ENCODE results near the gene RASA3. TPM values are rescaled to one million over a fixed set of nuclear protein-coding genes. Genes with fewer than 3 reads are reported as not detected.

RASA3 gene
- total RNA-seq, 1 experiment from 2014 or later = 10.0 TPM

GRCh38 chr13:113941571-113942191, 190.7 kb downstream of the RASA3 start:
- Histone ChIP-seq H3K79me2 (ENCODE audit: low read depth) (no peaks in the 10 kb centered on the region), H2AFZ (no peak overlapping the region), H4K20me1 (ENCODE audit: insufficient read depth) (no peaks in the 10 kb centered on the region), H3K36me3 (ENCODE audit: low read depth) (no peaks in the 10 kb centered on the region), H3K27me3 (ENCODE audit: insufficient read depth, low read depth) (peaks cover 24% of the 10 kb centered on the region), H3K9me2 (ENCODE audit: insufficient read depth) (no peaks in the 10 kb centered on the region), H3K4me3 (no peak overlapping the region), H3F3A (ENCODE audit: insufficient read depth, low read depth) (peaks cover 8% of the 10 kb centered on the region; the same call in 1 of the 2 replicates), H3K4me2 (peak overlapping the region; percentile 29; the same call in 1 of the 2 replicates), H3K4me1 (replicated peaks; ENCODE audit: insufficient read depth) (peaks cover 10% of the 10 kb centered on the region), H3K27ac (no peak overlapping the region), H3K9me3 (ENCODE audit: insufficient read depth, low read depth) (no peaks in the 10 kb centered on the region)
- peak; percentile 63 to 75 for DNase-seq
- TF ChIP-seq EZH2 (IDR thresholded peaks at IDR 0.05; ENCODE audit: low read depth) = no peak
- no peak for TF ChIP-seq CTCF (conservative IDR thresholded peaks at IDR 0.05)
- CTCF ChIA-PET = no interaction called here
- intact Hi-C loops (cut with micrococcal nuclease; ENCODE audit: unreplicated experiment) = loop anchor here (5.0 kb wide), 1 partner anchor 109 kb away; no protein-coding TSS in a partner anchor
- POLR2A ChIA-PET (ENCODE audit: unreplicated experiment) = interaction anchor here (0.6 kb wide), 1 partner anchor 104 kb away, joined by 3 read pairs; no protein-coding TSS in a partner anchor
- BruUV-seq (replicated peaks) = no TSS peak

GRCh38 chr13:113939944-113940297, 192.5 kb downstream of the RASA3 start:
- ChIA-PET CTCF (no interaction called here), POLR2A (ENCODE audit: unreplicated experiment) (no interaction called here)
- Histone ChIP-seq H3F3A (ENCODE audit: insufficient read depth, low read depth) (peaks cover 8% of the 10 kb centered on the region; the same call in 1 of the 2 replicates), H4K20me1 (ENCODE audit: insufficient read depth) (no peaks in the 10 kb centered on the region), H3K9me2 (ENCODE audit: insufficient read depth) (no peaks in the 10 kb centered on the region), H3K79me2 (ENCODE audit: low read depth) (no peaks in the 10 kb centered on the region), H3K36me3 (ENCODE audit: low read depth) (no peaks in the 10 kb centered on the region), H3K27ac (no peak overlapping the region), H2AFZ (no peak overlapping the region), H3K4me2 (no peak overlapping the region), H3K4me3 (no peak overlapping the region), H3K9me3 (ENCODE audit: insufficient read depth, low read depth) (no peaks in the 10 kb centered on the region), H3K27me3 (ENCODE audit: insufficient read depth, low read depth) (peaks cover 41% of the 10 kb centered on the region), H3K4me1 (replicated peaks; ENCODE audit: insufficient read depth) (peaks cover 10% of the 10 kb centered on the region)
- intact Hi-C loops (cut with micrococcal nuclease; ENCODE audit: unreplicated experiment) = loop anchor here (5.0 kb wide), 1 partner anchor 108 kb away; no protein-coding TSS in a partner anchor
- DNase-seq = no peak
- TF ChIP-seq EZH2 (IDR thresholded peaks at IDR 0.05; ENCODE audit: low read depth) (no peak), CTCF (conservative IDR thresholded peaks at IDR 0.05) (no peak)
- no TSS peak for BruUV-seq (replicated peaks)

GRCh38 chr13:113939129-113939943, 193.1 kb downstream of the RASA3 start:
- H3F3A ChIP-seq (ENCODE audit: insufficient read depth, low read depth) = peaks cover 8% of the 10 kb centered on the region; the same call in 1 of the 2 replicates
- no peaks in the 10 kb centered on the region for H4K20me1 ChIP-seq (ENCODE audit: insufficient read depth)
- H3K4me1 ChIP-seq (replicated peaks; ENCODE audit: insufficient read depth) = peaks cover 10% of the 10 kb centered on the region
- ChIA-PET POLR2A (ENCODE audit: unreplicated experiment) (no interaction called here), CTCF (interaction anchor here (0.6 kb wide), 1 partner anchor 379 kb away, joined by 3 read pairs; no protein-coding TSS in a partner anchor)
- peaks cover 41% of the 10 kb centered on the region for H3K27me3 ChIP-seq (ENCODE audit: insufficient read depth, low read depth)
- no peaks in the 10 kb centered on the region for H3K9me3 ChIP-seq (ENCODE audit: insufficient read depth, low read depth)
- TF ChIP-seq CTCF (conservative IDR thresholded peaks at IDR 0.05) (no peak), EZH2 (IDR thresholded peaks at IDR 0.05; ENCODE audit: low read depth) (no peak)
- no peak overlapping the region for H3K4me2 ChIP-seq
- no peaks in the 10 kb centered on the region for H3K79me2 ChIP-seq (ENCODE audit: low read depth)
- intact Hi-C loops (cut with micrococcal nuclease; ENCODE audit: unreplicated experiment) = no loop called here
- no TSS peak for BruUV-seq (replicated peaks)
- no peak overlapping the region for H3K27ac ChIP-seq
- no peak overlapping the region for H3K4me3 ChIP-seq
- H3K9me2 ChIP-seq (ENCODE audit: insufficient read depth) = no peaks in the 10 kb centered on the region
- no peaks in the 10 kb centered on the region for H3K36me3 ChIP-seq (ENCODE audit: low read depth)
- no peak for DNase-seq
- H2AFZ ChIP-seq = no peak overlapping the region
